Endometrium (tissue), 2 donors: ENCODE results near the gene GDPGP1.
"Not testable (repeated sequence)": the region's sequence is repeated elsewhere in the genome, so short reads cannot be mapped to it uniquely, and the experiment has no call there.

ENCODE experiments used
- FAIRE-seq: peaks from 2 replicates; lab custom pipeline; 2012; peaks lifted over from hg19 to GRCh38; lab: Jason Lieb, UNC
- donor health status: control.
- donor health status: control.

GDPGP1 gene

DNA sequence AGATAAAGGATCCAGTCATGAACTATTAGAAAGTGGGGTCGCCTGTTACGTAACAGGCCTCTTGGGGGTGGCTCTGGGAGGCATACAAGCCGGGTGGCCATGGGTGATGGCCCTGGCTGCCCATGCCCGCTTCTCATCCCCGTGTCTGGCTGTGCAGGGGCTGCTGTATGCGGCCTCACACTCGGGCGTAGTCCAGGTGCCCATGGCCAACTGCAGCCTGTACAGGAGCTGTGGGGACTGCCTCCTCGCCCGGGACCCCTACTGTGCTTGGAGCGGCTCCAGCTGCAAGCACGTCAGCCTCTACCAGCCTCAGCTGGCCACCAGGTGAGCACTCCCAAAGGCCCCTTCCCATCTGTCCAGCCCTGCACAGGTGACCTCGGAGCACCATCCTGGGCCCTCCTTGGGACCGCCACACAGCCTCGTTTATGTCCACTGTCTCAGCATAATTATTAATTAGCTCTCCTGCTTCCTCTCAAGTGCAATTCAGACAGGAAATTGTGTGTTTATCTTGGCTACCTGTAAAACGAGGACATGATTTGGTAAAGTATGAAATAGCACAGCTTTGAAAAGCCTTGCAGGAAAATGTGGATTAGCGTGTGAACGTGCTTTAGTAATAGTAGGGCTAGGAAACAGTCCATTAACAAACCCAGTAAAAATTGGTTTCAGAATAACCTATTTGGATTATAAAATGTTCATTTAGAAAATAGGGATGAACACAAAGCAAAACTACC, 8.3 kb upstream of the GDPGP1 start:
- no peak for FAIRE-seq

DNA sequence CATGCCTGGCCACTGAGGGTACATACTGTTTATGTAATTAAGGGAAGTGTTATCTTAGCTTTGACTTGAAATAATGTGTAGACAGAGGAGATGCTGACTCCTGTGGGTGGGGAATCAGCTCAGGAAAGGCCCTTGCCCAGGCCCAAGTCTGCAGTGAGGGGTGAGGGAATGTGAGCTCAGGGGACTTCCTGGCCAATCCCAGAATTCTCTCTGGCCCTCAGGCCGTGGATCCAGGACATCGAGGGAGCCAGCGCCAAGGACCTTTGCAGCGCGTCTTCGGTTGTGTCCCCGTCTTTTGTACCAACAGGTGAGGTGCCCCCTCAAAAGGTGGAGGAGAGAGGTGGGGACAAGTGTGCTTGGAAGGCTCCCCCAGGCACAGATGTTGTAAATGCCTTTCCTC, 6.7 kb upstream of the GDPGP1 start:
- no peak for FAIRE-seq

GRCh38 chr15:90227816-90228772, 5.9 kb upstream of the GDPGP1 start:
- FAIRE-seq: no peak

DNA sequence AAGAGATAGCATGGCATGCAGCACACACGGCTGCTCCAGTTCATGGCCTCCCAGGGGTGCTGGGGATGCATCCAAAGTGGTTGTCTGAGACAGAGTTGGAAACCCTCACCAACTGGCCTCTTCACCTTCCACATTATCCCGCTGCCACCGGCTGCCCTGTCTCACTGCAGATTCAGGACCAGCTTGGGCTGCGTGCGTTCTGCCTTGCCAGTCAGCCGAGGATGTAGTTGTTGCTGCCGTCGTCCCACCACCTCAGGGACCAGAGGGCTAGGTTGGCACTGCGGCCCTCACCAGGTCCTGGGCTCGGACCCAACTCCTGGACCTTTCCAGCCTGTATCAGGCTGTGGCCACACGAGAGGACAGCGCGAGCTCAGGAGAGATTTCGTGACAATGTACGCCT, 5.0 kb upstream of the GDPGP1 start:
- no peak for FAIRE-seq

GRCh38 chr15:90230071-90230494, 3.9 kb upstream of the GDPGP1 start:
- FAIRE-seq: no peak

GRCh38 chr15:90230610-90231009, 3.4 kb upstream of the GDPGP1 start:
- FAIRE-seq: no peak

- no peak for FAIRE-seq
Measured at GRCh38 chr15:90231028-90232017, 2.7 kb upstream of the GDPGP1 start.

DNA sequence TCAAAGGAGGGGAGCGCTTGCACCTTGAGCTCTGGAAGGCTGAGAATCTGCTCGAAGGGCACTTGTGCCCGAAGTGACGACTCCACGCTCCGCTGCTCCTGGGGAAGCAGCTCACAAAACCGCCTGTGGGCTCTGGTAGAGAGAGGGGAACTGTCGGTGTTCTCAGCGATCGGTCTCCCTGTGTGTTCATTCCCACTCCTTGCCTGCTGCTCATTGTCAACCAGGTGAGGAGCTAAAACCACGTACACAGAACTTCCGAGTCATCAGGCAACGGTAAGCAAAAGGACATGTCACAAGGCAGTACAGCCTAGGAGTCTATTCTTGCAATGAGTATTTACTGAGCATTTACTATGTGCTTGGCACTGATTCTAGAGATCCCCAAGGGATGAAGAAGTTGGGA, 1.8 kb upstream of the GDPGP1 start:
- FAIRE-seq: no peak

DNA sequence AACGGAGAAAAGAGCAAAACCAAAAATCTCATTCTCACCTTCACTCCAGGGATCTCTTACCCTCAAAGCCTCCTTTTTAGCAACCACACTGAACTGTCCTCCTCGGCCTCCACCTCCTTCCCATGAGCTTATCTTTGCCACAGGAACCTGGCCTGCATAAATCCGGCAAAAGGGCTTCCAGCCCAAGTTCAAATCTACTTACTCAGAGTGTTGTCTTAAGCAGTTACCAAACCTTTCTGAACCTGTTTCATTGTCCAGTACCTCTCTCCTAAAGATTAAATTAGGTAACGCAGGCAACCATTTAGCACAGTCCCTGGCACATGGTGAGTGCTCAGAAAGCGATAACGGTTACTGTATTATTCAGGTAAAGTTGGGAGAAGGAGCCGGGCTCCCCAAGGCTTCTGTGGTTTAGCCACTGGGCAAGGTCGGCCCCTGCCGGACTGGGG, 1.0 kb upstream of the GDPGP1 start:
- FAIRE-seq: no peak

DNA sequence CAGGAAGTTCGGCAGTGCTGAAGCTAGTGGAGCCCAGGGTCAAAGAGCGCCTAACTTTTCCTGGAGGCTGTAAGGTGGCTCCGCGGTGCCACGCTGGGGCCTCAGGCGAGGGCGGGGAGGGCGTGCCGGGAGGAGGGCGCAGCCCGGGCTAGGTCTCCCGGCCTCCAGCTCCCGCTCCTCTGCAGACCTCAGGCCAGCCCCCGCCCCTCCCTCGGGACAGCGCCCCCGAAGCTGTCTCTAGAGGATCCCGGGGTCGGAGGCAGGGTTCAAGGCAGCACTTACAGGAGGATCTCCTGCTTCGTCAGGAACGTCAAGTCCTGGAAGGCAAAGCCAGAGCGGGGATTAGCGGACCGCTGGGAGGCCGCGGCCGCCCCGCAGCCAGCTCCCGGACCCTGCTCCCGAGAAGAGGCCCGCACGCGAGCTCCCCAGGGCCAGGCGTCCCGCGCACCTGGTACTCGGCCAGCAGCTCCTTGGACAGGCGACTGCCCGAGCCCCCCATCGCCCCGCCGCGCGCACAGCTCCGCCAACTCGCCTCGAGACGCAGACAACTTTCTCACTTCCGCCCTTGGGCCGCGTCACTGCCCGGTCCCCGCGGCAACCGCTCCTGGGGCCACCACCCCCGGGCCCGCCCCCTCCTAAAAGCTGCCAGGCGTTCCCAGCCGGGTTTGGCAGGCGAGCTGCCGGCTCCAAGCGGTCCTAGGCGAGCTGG, 468 bp upstream of the GDPGP1 start, which contains the start of gene CIB1:
Gene CIB1, minus strand, starts transcription at position 555 of the 709 bp plus-strand sequence. Its CDS starts 56 bp downstream, at position 499.
- no peak for FAIRE-seq

GRCh38 chr15:90239371-90239770, 5.4 kb downstream of the GDPGP1 start:
- no peak for FAIRE-seq

DNA sequence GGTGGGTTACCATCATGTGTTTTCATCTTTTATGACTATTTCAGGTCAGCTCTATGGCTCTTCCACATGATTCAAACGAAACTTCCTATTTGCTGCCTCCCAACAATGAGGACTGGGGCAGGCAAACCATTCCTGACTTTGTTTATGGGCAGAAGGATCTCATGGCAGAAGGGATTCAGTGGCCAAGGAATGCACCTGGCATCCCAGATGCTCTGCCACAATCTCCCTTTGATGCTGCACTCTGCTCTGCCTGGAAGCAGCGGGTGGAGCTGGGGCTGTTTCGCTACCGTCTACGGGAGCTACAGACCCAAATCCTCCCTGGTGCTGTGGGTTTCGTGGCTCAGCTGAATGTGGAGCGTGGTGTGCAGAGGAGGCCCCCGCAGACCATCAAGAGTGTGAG, 6.8 kb downstream of the GDPGP1 start:
- FAIRE-seq: no peak

- no peak for FAIRE-seq
Measured at GRCh38 chr15:90241343-90242192, 7.6 kb downstream of the GDPGP1 start.

GRCh38 chr15:90243943-90244639, 10.1 kb downstream of the GDPGP1 start:
- no peak for FAIRE-seq

GRCh38 chr15:90248789-90249202, 14.8 kb downstream of the GDPGP1 start:
- no peak for FAIRE-seq

DNA sequence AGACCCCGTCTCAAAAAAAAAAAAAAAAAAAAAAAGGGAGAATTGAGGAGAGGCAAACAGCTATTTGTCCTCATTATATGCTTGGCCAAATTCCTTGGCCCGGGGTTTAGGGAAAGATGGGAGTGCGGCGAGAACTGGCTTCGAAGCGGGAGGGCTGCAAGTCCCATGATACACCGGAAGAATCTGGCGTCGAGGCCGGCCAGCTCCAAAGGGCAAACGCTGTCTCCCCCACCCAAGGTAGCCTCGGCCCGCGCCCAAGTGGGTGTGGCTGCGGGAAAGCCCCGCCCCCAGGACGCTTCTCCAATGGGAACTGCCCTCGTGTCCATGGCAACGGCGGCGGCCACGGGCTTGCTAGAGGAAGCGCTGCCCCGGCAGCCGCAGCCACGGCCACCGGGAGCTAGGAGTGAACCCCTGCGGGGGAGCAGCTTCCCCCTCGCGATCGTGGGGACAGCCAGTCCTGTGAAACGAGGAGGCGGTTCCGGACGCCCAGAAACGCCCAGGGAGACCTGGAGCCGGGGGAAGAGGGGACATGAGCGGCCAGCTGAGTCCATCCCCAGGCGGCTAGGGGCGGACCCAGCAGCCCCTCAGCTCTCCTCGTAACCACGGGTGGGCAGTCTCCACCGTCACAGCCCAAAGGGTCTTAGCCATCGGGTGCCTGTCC, 15.3 kb downstream of the GDPGP1 start, which contains the start of gene TTLL13:
Gene TTLL13, plus strand, starts transcription at position 354 of the 661 bp plus-strand sequence. CDS start 1,075 bp downstream, outside the sequence.
- no peak for FAIRE-seq

DNA sequence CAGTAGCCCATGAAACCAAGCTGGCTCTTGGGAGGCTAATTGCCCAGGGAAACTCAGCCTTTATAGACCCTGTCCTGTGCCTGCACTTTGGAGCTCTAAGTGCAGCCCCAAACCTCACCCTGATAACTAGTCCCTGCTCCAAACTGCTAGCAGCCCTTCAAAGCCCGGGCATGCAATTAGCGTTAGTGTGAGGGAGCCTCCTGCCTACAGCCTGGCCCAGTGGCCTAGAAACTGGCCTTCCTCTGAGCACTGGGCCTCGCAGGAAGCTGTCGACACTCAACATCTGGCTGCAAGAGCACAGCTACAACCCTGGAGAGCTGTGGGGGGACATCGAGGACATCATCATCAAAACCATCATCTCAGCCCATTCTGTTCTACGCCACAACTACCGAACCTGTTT, 23.8 kb downstream of the GDPGP1 start:
- no peak for FAIRE-seq

GRCh38 chr15:90259524-90259923, 25.5 kb downstream of the GDPGP1 start:
- no peak for FAIRE-seq

GRCh38 chr15:90260731-90261130, 26.7 kb downstream of the GDPGP1 start:
- not testable (repeated sequence) for FAIRE-seq
